IMR-90 (cell line): ENCODE data around the gene SNTG2. TPM values are rescaled to one million over a fixed set of nuclear protein-coding genes. Genes with fewer than 3 reads are reported as not detected.

Experiments
- ATAC-seq: fragments of 200-7000 bp; cut with Tn5 transposase; 2 replicates; pipeline ENCODE4 v1.9.1; 2020; ENCODE audit warnings: low read depth, mild to moderate bottlenecking, moderate library complexity
- BruUV-seq: library from RNA; stranded (reverse); fragments of 400-500 nt; replicated peaks from 2 replicates; lab custom pipeline; 2021; lab: Mats Ljungman, UMichigan
- CTCF ChIA-PET: fragments of 300-600 bp; formaldehyde crosslinking; extraction: SDS; loops from one replicate; lab custom pipeline; 2021; ENCODE audit warnings: antibody characterized with exemption; lab: Yijun Ruan, JAX
- POLR2A ChIA-PET: fragments of 300-600 bp; sonication (Branson Sonifier 250); formaldehyde crosslinking; loops from one replicate; lab custom pipeline; 2022; ENCODE audit warnings: antibody characterized with exemption; ENCODE audit not compliant: unreplicated experiment; lab: Charles Lee
- DNase-seq: peaks from one replicate; pipeline ENCODE4 v3.0.0; 2013
- H2AFZ ChIP-seq: replicated peaks from 2 replicates; pipeline ENCODE3; 2013; ENCODE audit warnings: low read length, mild to moderate bottlenecking; ENCODE audit not compliant: poor library complexity
- H2AK5ac ChIP-seq: 2 replicates; pipeline ENCODE4 v1.6.1; 2013; ENCODE audit warnings: low read depth, low read length, inconsistent platforms
- H2AK9ac ChIP-seq: replicated peaks from 2 replicates; pipeline ENCODE3; 2013; ENCODE audit warnings: mild to moderate bottlenecking, low read depth, low read length, moderate library complexity; ENCODE audit not compliant: poor library complexity
- H2BK120ac ChIP-seq: 2 replicates; pipeline ENCODE4 v1.6.1; 2013; ENCODE audit warnings: low read depth, low read length, inconsistent platforms
- H2BK15ac ChIP-seq: 3 replicates; pipeline ENCODE4 v1.6.1; 2013; ENCODE audit warnings: low read depth, low read length, inconsistent platforms
- H2BK20ac ChIP-seq: 2 replicates; pipeline ENCODE4 v1.6.1; 2013; ENCODE audit warnings: low read depth, mild to moderate bottlenecking, inconsistent platforms, low read length, moderate library complexity
- H2BK5ac ChIP-seq: 2 replicates; pipeline ENCODE4 v1.6.1; 2013; ENCODE audit warnings: mild to moderate bottlenecking, low read depth, low read length, inconsistent platforms; ENCODE audit not compliant: poor library complexity, severe bottlenecking
- H3K14ac ChIP-seq: replicated peaks from 2 replicates; pipeline ENCODE4 v1.6.1; 2013; ENCODE audit warnings: low read depth, low read length, inconsistent platforms
- H3K18ac ChIP-seq: 2 replicates; pipeline ENCODE4 v1.6.1; 2013; ENCODE audit warnings: low read depth, low read length, control low read depth
- H3K23ac ChIP-seq: 2 replicates; pipeline ENCODE4 v1.6.1; 2013; ENCODE audit warnings: low read depth, low read length, inconsistent platforms
- H3K27ac ChIP-seq: 2 replicates; pipeline ENCODE4 v1.5.1; 2013; ENCODE audit warnings: mild to moderate bottlenecking, control low read depth, low read length; ENCODE audit not compliant: insufficient read depth
- H3K27me3 ChIP-seq: 2 replicates; pipeline ENCODE4 v1.6.1; 2013; ENCODE audit warnings: low read length; ENCODE audit not compliant: control insufficient read depth, insufficient read depth
- H3K36me3 ChIP-seq: 2 replicates; pipeline ENCODE4 v1.6.1; 2013; ENCODE audit warnings: low read length, mixed read lengths; ENCODE audit not compliant: control insufficient read depth, insufficient read depth
- H3K4ac ChIP-seq: 2 replicates; pipeline ENCODE4 v1.6.1; 2013; ENCODE audit warnings: low read depth, low read length, inconsistent platforms
- H3K4me1 ChIP-seq: 2 replicates; pipeline ENCODE4 v1.6.1; 2013; ENCODE audit warnings: low read length, mixed read lengths; ENCODE audit not compliant: control insufficient read depth, insufficient read depth
- H3K4me2 ChIP-seq: 2 replicates; pipeline ENCODE4 v1.6.1; 2013; ENCODE audit warnings: low read depth, mild to moderate bottlenecking, control low read depth, low read length, moderate library complexity
- H3K4me3 ChIP-seq: 2 replicates; pipeline ENCODE4 v1.5.1; 2013; ENCODE audit warnings: low read depth, mild to moderate bottlenecking, control low read depth, low read length, moderate library complexity; ENCODE audit not compliant: insufficient read depth
- H3K56ac ChIP-seq: 2 replicates; pipeline ENCODE4 v1.6.1; 2013; ENCODE audit warnings: low read length, inconsistent platforms; ENCODE audit not compliant: insufficient read depth; ENCODE audit errors: extremely low read depth
- H3K79me1 ChIP-seq, 2 experiments: 2 replicates each; pipeline ENCODE4 v1.6.1; 2013; ENCODE audit warnings: low read length in 2 of 2, inconsistent platforms in 1 of 2, low read depth in 1 of 2
- H3K9ac ChIP-seq: 2 replicates; pipeline ENCODE4 v1.6.1; 2013; ENCODE audit warnings: low read depth, low read length, control low read depth
- H3K9me1 ChIP-seq: 2 replicates; pipeline ENCODE4 v1.6.1; 2013; ENCODE audit warnings: low read length, inconsistent platforms; ENCODE audit not compliant: insufficient read depth
- H3K9me3 ChIP-seq: 2 replicates; pipeline ENCODE4 v1.6.1; 2013; ENCODE audit warnings: low read length; ENCODE audit not compliant: control insufficient read depth, insufficient read depth
- H4K20me1 ChIP-seq: 2 replicates; pipeline ENCODE4 v1.6.1; 2013; ENCODE audit warnings: low read length, inconsistent platforms; ENCODE audit not compliant: insufficient read depth
- H4K5ac ChIP-seq: 2 replicates; pipeline ENCODE4 v1.6.1; 2013; ENCODE audit warnings: mild to moderate bottlenecking, low read depth, low read length, control low read depth
- H4K8ac ChIP-seq, 2 experiments: 2 replicates each; pipeline ENCODE4 v1.6.1; 2013; ENCODE audit warnings: low read depth in 2 of 2, low read length in 2 of 2, control low read depth in 1 of 2, inconsistent platforms in 1 of 2
- H4K91ac ChIP-seq: 2 replicates; pipeline ENCODE4 v1.6.1; 2013; ENCODE audit warnings: low read depth, low read length, inconsistent platforms; ENCODE audit not compliant: insufficient read depth
- CEBPB ChIP-seq: IDR thresholded peaks from 2 replicates; pipeline ENCODE4 v1.6.1; 2012; ENCODE audit warnings: low read depth, low read length, improper control_type of control experiment
- FOS ChIP-seq: fragments of 150-350 bp; IDR thresholded peaks from 2 replicates; pipeline ENCODE4 v1.6.1; 2016; ENCODE audit warnings: low read depth, low read length
- MAFK ChIP-seq: IDR thresholded peaks from 2 replicates; pipeline ENCODE4 v1.6.1; 2012; ENCODE audit warnings: low read depth, low read length, improper control_type of control experiment
- MAZ ChIP-seq: IDR thresholded peaks from 2 replicates; pipeline ENCODE4 v1.6.1; 2012; ENCODE audit warnings: low read depth, mild to moderate bottlenecking, low read length, improper control_type of control experiment, moderate library complexity, borderline replicate concordance
- MXI1 ChIP-seq: IDR thresholded peaks from 2 replicates; pipeline ENCODE4 v1.6.1; 2012; ENCODE audit warnings: low read depth, mild to moderate bottlenecking, low read length, moderate library complexity, borderline replicate concordance
- POLR2A ChIP-seq: IDR thresholded peaks from 2 replicates; pipeline ENCODE4 v1.6.1; 2012; ENCODE audit warnings: mild to moderate bottlenecking, low read depth, low read length
- RCOR1 ChIP-seq: IDR thresholded peaks from 2 replicates; pipeline ENCODE4 v1.6.1; 2012; ENCODE audit warnings: mild to moderate bottlenecking, low read length, improper control_type of control experiment; ENCODE audit not compliant: insufficient replicate concordance
- WGBS, 2 experiments: methylation state at CpG; one replicate each; pipeline versions ENCODE4 v1.1.5 to v1.1.7; 2013; ENCODE audit warnings: missing lambda C conversion rate in 2 of 2; ENCODE audit not compliant: insufficient read length in 1 of 2; ENCODE audit errors: extremely low coverage in 2 of 2; 5-methylcytosine and 5-hydroxymethylcytosine counted together
- dilution Hi-C: fragments of 300-500 bp; cut with HindIII; formaldehyde crosslinking; loops from one replicate; pipeline ENCODE4 v1.14.3; 2018; ENCODE audit warnings: low sequenced_read_pairs; ENCODE audit not compliant: unreplicated experiment
- in situ Hi-C: fragments of 300-500 bp; cut with MboI; formaldehyde crosslinking; loops from 3 replicates; pipeline ENCODE4 v1.14.3; 2019; ENCODE audit warnings: low sequenced_read_pairs, inconsistent platforms, mixed read lengths
- intact Hi-C: fragments of 100-400 bp; cut with micrococcal nuclease; formaldehyde crosslinking; loops from 2 replicates; pipeline ENCODE4 v1.10.0; 2022
- polyA plus RNA-seq, 3 experiments: library from polyadenylated mRNA; depleted of rRNA; stranded (reverse); fragments of >200 nt; gene quantifications; 2 replicates each; pipeline ENCODE4 v1.2.3, GENCODE V29; 2012; ENCODE audit warnings: low replicate concordance in 1 of 3
- total RNA-seq: library from RNA; depleted of rRNA; stranded (reverse); fragments of >200 nt; gene quantifications from 2 replicates; pipeline ENCODE4 v1.2.3, GENCODE V29; 2012
- TF ChIP-seq, protein P1 (sequence below): conservative IDR thresholded peaks from 2 replicates; pipeline ENCODE4 v1.5.1; 2012; ENCODE audit warnings: mild to moderate bottlenecking, low read depth, low read length, improper control_type of control experiment
- TF ChIP-seq, protein P2 (sequence below): fragments of 150-350 bp; IDR thresholded peaks from 2 replicates; pipeline ENCODE4 v1.6.1; 2016; ENCODE audit warnings: low read depth, mild to moderate bottlenecking, low read length, moderate library complexity, borderline replicate concordance

Gene SNTG2
- total and polyA plus RNA-seq, 2 of the 4 experiments (the other 2 are of a cell fraction), result under 0.01 to 0.17 TPM

DNA sequence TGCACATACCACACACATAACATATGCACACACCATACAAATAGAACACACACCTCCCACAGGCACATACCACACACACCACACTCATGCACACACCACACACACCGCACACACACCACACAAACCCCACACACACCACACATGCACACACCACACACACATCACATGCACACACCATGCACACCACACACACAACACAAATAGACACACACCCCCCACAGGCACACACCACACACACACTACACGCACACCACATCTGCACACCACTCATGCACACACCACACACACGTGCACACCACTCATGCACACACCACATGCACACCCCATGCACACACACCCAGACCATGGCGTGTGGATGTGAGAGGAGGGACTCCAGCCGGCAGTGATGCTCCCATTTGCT, 300.9 kb downstream of the SNTG2 start:
- H3K27ac ChIP-seq, result no peak overlapping the region
- H4K20me1 ChIP-seq, result no peaks in the 10 kb centered on the region
- no peaks in the 10 kb centered on the region for H3K36me3 ChIP-seq
- no peak overlapping the region for H3K4me3 ChIP-seq
- in situ Hi-C loops, result no loop called here
- no peak for ATAC-seq
- no peak overlapping the region for H4K5ac ChIP-seq
- H2AFZ ChIP-seq, result no peak overlapping the region
- no peaks in the 10 kb centered on the region for H3K27me3 ChIP-seq
- no peaks in the 10 kb centered on the region for H3K9me1 ChIP-seq
- no peak for TF ChIP-seq RCOR1
- TF ChIP-seq POLR2A, result no peak
- no peak for TF ChIP-seq MAZ
- no peak for TF ChIP-seq MXI1
- TF ChIP-seq FOS, result no peak
- TF ChIP-seq, protein P1, sequence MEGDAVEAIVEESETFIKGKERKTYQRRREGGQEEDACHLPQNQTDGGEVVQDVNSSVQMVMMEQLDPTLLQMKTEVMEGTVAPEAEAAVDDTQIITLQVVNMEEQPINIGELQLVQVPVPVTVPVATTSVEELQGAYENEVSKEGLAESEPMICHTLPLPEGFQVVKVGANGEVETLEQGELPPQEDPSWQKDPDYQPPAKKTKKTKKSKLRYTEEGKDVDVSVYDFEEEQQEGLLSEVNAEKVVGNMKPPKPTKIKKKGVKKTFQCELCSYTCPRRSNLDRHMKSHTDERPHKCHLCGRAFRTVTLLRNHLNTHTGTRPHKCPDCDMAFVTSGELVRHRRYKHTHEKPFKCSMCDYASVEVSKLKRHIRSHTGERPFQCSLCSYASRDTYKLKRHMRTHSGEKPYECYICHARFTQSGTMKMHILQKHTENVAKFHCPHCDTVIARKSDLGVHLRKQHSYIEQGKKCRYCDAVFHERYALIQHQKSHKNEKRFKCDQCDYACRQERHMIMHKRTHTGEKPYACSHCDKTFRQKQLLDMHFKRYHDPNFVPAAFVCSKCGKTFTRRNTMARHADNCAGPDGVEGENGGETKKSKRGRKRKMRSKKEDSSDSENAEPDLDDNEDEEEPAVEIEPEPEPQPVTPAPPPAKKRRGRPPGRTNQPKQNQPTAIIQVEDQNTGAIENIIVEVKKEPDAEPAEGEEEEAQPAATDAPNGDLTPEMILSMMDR, result no peak
- no peak for TF ChIP-seq CEBPB
- TF ChIP-seq, protein P2, sequence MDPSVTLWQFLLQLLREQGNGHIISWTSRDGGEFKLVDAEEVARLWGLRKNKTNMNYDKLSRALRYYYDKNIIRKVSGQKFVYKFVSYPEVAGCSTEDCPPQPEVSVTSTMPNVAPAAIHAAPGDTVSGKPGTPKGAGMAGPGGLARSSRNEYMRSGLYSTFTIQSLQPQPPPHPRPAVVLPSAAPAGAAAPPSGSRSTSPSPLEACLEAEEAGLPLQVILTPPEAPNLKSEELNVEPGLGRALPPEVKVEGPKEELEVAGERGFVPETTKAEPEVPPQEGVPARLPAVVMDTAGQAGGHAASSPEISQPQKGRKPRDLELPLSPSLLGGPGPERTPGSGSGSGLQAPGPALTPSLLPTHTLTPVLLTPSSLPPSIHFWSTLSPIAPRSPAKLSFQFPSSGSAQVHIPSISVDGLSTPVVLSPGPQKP, result no peak
- TF ChIP-seq MAFK, result no peak
- no peak overlapping the region for H2BK15ac ChIP-seq
- H3K4me1 ChIP-seq, result no peaks in the 10 kb centered on the region
- no peak overlapping the region for H3K56ac ChIP-seq
- no peak overlapping the region for H3K4ac ChIP-seq
- dilution Hi-C loops, result no loop called here
- POLR2A ChIA-PET, result no interaction called here
- no peak overlapping the region for H3K4me2 ChIP-seq
- no peak overlapping the region for H3K14ac ChIP-seq
- no peak overlapping the region for H2AK9ac ChIP-seq
- H2AK5ac ChIP-seq, result no peak overlapping the region
- H2BK20ac ChIP-seq, result no peak overlapping the region
- 50% methylated on average over 1 of the region's 5 CpGs; no CpG with 5 or more reads in 1 of the 2 experiments for WGBS, 2 experiments
- no peak overlapping the region for H4K91ac ChIP-seq
- no peak for DNase-seq
- no TSS peak for BruUV-seq
- CTCF ChIA-PET, result no interaction called here
- no peak overlapping the region for H3K9ac ChIP-seq
- H3K23ac ChIP-seq, result no peak overlapping the region
- intact Hi-C loops, result no loop called here
- no peaks in the 10 kb centered on the region for H3K79me1 ChIP-seq
- H3K18ac ChIP-seq, result no peak overlapping the region
- H2BK120ac ChIP-seq, result no peak overlapping the region
- H2BK5ac ChIP-seq, result peak overlapping the region; percentile 41
- peaks cover 16% of the 10 kb centered on the region for H3K9me3 ChIP-seq
- no peak overlapping the region for H4K8ac ChIP-seq
